ENCODE measurements around the gene TMCC3.

Gene TMCC3

DNA sequence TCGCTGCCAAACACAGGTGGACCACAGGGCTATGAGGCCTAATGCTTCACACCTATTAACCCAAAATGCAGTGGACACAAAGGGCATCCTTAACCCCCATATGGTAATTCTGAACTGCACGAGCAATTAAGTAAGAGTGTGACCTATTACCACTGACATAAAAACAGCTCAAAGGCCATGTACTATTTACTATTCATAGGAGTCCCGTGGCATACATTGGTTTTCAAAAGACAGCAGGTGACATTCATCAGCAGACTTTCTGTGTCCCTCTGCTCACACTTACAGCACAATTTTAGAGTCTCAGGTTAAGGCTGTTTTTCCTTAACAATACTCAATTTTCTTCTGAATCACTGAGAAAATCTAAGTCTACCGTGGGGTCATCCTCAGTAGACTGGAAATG, 23.1 kb upstream of the TMCC3 start:
- no peak for DNase-seq

DNA sequence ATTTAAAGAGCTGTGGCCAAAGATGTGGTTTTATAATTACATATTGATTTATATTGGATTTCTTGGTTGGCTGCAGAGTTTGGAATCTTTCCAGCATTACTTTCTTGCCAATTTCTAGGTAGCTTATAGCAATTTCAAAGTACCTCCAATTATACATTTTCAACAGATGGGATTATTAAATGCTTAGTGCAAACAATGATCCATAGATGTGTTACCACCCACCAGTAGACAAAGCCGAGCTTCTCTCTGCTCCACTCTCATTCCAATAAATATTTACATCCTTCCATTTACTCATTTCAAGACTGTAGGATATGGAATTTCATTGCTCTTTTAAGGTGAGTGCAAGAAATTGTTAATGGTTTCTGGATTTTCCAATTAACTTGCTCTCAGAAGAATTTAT, 21.6 kb upstream of the TMCC3 start:
- no peak for DNase-seq

DNA sequence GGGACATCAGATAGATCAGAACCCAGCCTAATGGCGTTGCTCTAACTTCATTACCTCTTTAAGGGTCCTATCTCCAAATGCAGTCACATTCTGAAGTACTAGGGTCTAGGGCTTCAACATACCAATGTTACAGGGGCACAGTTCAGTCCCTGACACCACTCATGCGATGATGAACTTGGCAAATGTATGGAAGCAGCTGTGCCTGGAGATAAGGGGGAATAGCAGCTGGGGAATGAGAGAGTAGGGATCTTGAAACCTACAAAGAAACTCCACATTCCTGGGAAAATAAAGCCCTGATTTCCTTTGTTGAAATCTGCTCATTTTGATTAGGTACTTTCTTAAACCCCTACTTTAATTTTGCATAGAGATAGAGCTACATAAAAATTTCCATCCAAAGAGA, 20.5 kb upstream of the TMCC3 start:
- DNase-seq = no peak

DNA sequence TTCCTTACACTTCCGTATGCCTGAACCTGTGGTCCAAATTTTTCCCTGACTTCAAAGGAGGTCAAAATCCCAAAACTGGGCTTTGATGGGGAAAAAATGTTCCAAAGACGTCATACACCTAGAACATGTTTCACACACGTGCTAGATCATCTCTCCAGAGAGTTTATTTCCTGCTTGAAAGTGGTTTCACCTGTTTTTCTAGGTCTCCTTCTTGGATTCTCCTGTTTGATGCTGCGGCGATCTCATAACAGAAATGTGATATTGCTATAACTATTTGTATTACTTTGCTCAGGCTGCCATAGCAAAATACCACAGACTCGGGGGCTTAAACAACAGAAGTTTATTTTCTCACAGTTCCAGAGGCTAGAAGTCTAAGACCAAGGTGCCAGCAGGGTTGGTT, 19.7 kb upstream of the TMCC3 start:
- no peak for DNase-seq

DNA sequence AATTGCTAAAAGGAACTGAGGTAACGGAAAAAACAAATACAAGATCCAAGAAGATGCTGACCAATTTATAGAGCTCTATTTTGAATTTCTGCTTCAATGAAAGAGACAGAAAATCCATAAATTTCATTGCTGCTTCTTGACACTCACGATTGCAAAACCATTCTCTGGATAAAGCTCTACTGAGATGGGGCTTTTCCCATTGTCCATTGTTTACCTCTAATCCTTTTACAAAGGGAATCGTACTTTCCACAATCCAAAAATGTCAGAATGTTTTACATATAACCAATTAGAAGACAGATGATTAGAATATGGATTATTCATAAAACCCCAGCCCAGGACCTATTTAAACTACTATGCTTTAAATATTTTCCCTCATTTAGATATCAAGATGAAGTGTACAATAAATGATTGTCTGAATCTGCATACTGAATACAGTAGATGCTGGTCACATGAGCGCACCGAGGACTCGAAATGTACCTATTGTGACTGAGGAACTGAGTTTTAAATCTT, 16.7 kb upstream of the TMCC3 start:
- DNase-seq = no peak

DNA sequence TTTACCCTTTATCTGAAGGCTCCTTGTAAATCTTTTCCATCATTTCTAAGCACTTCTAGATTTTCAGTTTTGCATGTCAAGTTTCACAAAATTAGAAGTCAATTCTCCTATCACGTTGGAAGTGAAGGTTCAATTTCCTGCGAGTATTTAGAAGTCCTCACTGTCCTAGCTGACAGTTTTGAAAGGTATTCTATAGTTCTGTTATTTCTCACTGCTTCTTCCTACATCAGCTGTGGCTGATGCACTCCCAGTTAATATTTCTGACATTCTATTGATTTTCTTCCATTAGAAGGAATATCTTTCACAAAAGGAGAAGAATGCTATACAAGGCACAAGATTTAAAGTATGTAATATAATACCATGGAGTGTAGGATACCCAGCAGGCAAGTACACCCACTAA, 15.8 kb upstream of the TMCC3 start:
- DNase-seq = no peak

DNA sequence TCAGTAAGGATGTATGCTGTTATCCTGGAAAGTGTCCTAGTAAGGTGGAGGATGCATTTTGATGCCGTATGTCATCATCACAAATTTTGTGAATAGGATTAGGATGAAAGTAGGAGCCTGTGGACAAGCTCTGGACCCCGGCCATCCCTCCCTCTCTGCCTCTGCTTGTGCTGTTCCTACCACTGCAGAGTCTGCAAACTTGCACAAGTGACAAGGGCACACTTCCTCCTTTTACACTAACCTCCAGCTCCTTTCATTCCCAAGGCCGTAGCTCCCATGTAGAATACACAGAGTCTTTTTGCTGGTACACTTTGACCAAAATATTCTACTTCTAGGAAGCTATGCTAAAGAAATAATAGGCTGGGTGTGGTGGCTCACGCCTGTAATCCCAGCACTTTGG, 13.3 kb upstream of the TMCC3 start:
- DNase-seq = no peak

DNA sequence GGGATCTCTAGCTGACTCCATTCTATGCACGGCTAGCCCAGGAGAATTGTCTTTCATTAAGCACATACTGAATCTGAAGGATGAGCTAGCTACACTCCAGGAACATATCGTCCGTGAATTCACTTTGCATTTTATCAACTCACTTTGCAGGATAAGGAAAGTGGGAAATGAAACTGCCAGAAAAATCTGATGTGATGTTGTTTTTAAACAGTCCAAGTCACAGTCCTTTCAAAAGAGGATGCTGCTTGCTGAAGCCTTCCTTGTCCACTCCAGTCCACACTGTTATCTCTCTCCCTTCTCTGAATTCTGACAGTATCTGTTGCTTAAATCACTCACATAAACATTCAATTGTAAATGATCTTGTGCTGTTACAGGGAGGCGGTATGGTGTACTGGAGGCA, 12.7 kb upstream of the TMCC3 start:
- DNase-seq = no peak

DNA sequence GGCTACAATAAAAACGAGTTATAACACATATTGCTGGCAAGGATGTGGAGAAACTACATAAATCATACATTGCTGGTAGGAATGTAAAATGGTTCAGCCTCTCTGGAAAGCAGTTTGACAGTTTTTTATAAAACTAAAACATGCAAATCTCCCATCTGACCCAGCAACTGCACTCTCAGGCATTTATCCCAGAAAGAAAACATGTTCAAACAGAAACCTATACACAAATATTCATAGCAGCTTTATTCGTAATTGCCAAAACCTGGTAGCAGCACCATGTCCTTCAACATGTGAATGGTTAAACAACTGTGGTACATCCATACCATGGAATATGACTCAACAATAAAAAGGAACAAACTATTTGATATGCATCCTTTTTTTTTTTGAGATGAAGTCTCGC, 10.1 kb upstream of the TMCC3 start:
- no peak for DNase-seq

DNA sequence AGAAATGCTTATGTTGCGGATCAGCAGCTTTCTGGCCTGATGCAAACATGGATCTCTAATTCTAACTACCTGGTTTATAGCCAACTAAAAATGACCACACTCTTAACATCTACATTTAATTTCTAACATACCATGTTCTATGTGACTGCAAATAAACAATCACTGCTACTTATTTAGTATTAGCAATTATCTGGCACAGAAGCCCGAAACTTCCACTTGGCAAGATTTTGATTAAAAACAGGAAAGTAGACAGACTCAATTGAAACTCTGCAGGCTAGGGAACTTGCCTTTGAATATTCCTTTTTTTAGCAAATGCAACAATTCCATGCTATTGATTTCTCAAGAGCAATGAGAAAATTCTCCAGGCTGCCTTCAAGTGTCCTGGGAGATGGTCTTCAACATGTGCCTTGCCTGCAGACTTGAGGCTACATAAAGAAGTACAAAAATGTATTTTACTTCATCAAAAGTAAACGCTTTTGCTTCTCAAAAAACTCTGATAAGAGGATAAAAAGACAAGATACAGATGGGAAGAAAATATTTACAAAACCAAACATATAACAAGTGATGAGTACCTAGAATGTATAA, 9.1 kb upstream of the TMCC3 start:
- DNase-seq = no peak

DNA sequence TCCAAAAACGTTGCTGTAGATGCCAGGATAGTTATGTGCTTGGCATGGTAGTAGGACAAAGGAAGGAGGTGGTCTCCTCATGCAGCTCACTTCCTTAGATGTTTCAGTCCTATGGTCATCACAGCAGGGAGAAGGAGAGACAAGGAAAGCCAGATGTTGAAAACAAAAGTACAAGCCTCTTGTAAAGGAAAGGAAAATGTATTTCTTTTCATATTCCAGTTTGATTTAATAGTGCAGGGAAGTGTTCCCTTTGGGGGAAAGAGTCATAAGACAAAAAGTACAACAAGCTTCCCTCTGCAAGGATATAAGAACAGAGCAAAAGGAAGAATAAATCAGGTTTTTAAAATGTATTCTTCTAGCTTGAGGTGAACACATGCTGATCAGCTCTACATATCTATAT, 8.6 kb upstream of the TMCC3 start:
- DNase-seq = no peak

DNA sequence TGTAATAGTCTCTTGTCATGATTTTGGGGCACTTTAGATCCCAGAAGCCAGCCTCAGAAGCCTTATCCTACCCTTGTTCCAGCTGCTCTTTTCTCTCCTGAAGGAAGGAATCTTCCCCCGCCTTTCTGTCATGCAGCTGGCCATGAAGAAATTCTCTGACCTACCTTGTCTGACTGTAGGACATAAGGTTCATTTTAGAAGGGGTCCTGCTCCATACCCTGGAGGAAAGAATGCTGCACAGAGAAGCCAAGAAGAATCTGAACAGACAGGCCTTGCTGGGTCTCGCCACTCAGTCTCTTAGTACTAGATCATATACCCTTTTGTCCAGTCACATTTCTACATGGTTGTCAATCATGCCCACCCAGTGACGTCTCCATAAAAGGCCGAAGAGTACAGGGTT, 6.2 kb upstream of the TMCC3 start:
- DNase-seq = no peak

DNA sequence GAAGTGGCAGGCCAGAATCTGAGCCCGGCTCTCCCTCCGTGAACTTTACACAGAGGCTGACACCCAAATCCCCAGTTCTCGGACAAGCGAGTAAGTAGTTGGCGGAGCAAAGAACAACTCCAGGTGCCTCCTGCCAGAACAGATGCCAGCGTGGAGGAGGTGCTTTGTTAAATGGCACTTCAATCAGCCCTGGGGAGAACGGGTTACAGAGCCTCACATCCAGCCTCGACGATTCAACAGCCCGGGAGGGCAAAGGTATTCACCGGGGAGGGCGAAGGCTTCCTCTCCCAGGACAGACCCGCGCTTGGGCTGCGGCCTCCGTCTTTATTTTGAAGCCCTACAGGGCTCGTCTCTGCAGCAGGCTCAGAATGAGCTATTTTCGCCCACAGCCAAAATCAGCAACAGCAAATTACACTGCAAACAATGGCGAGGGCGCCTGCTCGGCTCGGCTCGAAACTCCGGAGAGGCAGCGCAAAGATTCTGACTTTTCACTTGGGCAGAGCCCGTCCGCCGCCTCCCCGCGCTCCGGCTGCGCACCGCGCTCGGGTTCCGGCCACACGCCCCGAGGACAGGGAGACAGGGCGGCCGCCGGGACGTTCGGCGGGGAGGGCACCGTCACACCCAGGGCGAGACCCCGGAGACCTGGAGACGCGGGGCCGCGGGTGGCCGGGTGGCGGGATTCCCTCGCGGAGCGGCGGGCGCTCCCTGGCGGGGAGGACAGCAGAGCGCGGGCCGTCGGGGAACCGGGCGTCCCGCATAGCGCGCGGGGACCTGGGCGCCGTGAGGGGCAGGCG, 811 bp downstream of the TMCC3 start:
- peak in 3 of 5 donors; percentile 10 to 21 (median 16) for DNase-seq

DNA sequence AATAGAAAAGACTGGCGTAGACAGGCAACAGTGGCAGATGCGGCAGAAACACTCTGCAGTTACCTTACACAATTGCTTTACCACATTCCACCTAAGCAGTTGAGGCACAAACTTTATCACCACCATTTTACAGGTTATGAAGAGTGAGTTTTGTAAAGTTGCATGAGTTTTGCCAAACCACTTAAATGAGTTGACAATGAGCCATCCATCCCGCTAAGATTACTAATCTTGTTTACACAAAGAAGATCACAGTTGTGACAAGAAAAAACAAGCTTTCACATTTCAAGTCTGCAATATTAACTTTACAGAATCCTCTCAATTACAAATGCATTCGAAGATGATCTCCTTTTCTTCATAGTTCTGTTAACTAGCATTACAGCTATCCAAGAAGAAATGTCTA, 1.8 kb downstream of the TMCC3 start:
- DNase-seq = no peak

DNA sequence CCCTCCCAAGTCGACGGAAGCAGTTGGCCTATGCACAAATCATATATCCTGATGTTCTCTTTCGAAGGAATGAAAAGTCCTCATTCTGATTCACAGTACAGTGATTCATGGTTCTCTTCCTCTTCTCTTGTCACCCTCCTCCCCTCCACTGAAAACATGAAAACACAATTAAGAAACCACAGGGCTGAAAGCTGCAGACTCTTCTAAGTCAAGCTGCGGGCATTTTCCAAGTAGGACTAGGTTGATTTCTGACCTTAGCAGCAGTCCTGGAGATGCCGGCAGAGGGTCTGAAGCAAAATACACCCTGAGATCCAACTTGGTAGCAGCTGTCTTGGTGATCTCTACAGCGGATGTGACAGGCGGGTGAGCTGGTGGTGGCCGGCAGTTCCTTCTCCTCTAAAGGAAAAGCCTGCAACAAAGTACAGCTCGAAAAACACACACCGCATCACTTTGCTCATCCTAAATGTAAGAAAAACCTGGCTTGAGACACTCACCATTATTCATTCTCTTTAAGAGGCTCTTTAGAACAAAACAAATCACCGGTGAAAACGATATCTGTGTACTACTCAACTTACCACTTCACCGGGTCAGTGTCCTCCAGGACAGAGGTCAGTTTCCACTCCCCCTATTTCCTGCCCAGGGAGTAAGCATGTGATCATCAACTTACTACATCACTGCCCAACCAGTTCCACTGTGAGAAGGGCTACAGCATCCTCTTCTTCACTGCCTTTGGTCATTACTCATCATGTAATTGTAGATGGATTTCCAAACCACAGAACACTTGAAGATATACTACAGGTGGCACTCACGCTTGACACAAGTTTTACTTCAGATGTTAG, 6.0 kb downstream of the TMCC3 start:
- DNase-seq = peak in 1 of 5 donors; percentile 36

DNA sequence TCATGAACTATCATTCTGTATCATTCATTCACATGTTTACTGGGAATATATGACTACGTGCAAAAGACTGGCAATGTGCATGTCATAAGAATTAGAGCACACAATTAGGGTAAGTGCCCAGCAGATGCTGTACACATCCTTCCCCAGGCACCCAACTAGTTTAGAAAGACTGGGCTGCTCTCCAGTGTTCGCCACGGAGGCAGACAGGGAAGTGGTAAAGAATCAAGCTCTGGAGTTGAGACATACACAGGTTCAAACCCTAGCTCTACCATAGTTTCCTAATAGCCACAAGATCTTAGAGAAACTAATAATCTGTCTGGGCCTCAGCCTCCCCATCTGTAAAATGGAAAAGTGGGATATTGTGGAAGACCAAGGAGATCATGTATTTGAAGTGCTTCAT, 6.8 kb downstream of the TMCC3 start:
- no peak for DNase-seq

DNA sequence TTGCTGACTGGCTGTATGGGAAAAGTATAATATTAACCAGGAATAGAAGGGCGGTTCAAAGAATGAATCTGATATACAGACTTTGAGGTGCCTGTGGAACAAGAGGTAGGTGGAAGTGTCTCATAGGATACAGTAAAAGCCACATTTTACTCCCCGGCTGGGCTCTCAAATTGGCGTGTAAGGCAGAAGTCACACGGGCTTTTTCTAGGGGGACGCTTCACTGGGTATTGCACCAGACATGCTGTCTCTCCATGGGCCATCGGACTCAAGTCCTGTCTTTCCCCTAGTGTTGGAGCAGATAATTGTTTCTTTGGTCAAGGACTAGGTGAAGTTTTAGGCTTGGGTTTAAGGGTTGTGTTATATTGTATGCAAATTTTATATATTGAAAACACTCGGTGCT, 9.1 kb downstream of the TMCC3 start:
- no peak for DNase-seq

DNA sequence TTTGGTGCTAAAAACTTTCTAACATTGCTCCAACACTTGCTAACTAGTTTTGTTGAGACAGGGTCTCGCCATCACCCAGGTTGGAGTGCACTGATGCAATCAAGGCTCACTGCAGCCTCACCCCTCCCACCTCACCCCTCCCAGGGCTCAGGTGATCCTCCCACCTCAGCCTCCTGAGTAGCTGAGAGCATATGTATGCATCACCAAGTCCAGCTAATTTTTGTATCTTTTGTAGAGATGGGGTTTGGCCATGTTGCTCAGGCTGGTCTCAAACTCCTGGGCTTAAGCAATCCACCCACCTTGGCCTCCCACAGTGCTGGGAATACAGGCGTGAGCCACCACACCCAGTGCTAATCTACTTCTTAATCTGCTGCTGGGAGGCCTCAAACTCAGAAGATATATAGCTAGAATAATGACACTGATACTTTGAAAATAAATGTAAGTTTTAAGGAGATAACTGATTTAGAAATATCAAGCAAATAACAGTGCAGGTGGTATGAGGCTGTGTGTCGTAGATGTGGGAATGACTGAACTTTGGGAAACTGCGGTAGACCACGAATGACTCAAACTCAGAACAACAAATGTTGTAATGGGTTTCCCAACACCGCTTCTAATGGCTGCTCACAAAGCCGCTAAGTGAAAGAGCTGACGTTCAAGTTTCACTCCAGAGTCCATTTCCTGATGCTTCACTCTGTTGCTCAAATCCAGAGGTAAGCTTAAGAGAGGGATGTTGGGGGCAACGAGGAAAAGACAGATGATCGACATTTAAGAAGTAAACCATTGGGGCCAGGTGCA, 10.0 kb downstream of the TMCC3 start:
- peak in 1 of 5 donors; percentile 88 for DNase-seq

DNA sequence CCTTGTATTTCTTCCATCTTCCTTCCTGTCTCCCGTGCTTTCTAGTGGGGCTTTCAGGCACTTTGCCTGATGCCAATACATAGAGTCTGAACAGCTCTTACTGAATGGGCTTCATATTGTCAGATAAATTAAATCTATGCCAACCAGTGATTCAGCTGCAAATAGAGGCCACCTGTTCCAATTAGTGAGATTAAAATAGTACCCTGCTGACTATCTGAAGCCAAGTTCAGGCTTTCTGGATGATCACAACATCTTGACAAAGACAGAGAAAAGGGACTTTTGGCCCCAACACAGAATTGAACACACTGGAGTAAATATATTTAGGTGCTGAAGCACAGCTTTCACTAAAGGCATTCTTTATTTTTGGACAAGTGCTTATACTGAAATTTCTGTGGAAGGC, 11.8 kb downstream of the TMCC3 start:
- DNase-seq = no peak

DNA sequence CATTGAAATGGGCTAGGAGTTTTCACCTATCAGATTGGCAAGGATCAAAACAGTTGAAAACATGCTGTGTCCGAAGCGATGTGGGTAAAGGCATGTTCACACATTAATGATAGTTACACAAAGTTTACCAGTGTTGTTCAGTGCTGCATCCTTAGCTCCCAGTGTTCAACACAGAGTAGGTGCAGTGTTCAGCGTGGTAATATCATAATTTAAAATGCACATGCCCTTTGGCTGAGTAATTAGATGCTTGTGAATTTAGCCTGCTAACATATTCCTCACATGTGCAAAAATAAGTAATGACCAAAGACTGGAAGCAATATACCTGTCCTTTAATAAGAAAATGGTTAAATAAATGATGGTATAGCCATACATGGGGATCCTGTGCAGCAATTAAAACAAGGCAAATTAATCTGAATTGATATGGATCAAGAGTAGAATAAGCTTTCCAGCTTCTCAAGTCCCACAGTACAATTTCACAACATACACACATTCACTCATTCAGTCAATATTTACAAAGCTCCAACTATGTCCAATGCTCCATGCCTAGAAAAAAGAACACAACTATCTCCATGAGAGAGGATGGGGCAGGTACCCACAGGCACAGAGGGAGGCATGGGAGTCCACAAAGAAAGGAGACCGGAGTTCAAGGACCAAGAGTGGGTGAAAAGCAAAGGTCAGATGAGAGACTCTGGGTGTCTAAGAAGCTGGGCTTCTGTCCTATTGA, 12.8 kb downstream of the TMCC3 start:
- DNase-seq = no peak

DNA sequence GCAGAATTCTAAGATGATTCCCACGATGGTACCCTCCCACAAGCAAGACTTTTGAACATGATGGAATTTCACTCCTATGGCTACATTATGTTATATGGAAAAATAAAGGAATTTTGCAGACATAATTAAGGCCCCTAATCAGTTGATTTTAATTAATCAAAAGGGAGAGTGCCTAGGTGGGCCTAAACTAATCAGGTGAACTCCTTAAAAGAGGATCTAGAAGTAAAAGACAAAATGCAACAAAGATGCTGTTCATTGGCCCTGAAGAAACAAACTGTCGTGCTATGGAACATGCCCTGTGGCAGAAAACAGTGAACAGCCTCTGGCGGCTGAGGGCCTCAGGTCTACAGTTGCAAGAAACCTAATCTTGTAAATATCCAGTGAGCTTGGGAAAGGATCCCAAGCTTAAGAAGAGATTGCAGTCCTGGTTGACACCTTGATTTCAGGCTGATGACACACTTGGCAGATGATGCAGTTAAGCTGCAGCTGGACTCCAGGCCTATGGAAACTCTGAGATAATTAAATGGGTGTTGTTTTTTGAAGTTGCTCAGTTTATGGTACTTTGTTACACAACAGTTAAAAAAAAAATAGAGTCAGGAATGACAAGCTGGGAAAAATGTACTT, 13.8 kb downstream of the TMCC3 start:
- DNase-seq = no peak

DNA sequence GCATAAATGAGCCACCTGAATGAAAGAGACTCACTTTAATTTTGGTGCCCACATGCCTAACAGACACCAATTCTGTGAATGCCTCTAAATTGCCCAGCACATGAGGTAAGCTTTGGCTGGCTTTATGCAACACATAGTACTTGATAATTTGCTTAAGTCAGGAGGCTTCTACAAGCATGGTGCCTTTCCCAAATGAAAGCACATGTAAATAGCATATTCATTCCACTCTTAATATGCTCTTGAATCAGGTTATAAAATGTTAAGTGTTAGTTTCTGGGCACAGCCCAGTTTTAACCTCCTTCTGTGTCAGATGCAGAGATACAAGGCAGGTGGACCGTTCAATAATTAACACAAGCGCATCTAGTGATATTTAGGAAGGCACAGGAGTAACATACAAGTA, 15.6 kb downstream of the TMCC3 start:
- no peak for DNase-seq
